Brain microvascular endothelial cell (primary cell): Measurements from ENCODE around the gene CCBE1.

Source experiments
- DNase-seq: peaks from one replicate; pipeline ENCODE4 v3.0.0-alpha.2; 2020
- H3K27ac ChIP-seq: fragments of 250-450 bp; sonication (Bioruptor Pico); 2 replicates; pipeline ENCODE4 v1.5.1; 2020; ENCODE audit warnings: mild to moderate bottlenecking, moderate library complexity
- H3K27me3 ChIP-seq: fragments of 250-450 bp; sonication (Bioruptor Pico); replicated peaks from 2 replicates; pipeline ENCODE4 v1.5.1; 2020; ENCODE audit warnings: mild to moderate bottlenecking
- H3K36me3 ChIP-seq: fragments of 250-450 bp; sonication (Bioruptor Pico); replicated peaks from 2 replicates; pipeline ENCODE4 v1.5.1; 2020; ENCODE audit warnings: mild to moderate bottlenecking
- H3K4me3 ChIP-seq: 2 replicates; pipeline ENCODE4 v1.5.1; 2011; ENCODE audit warnings: low read depth, mild to moderate bottlenecking, control low read depth, low read length, moderate library complexity
- CTCF ChIP-seq: IDR thresholded peaks from 2 replicates; pipeline ENCODE4 v1.5.1; 2011; ENCODE audit warnings: low read depth, mild to moderate bottlenecking, moderate library complexity, low read length, control low read depth, inconsistent platforms; ENCODE audit errors: missing control alignments
- in situ Hi-C: cut with HindIII; loops from 2 replicates; pipeline ENCODE4 v1.10.0; 2017; ENCODE audit warnings: low sequenced_read_pairs, low pct_ligation_motif_present

CCBE1 gene

GRCh38 chr18:59610546-59611140, 86.6 kb downstream of the CCBE1 start:
- no peak overlapping the region for H3K27ac ChIP-seq
- DNase-seq = no peak
- no peaks in the 10 kb centered on the region for H3K27me3 ChIP-seq
- TF ChIP-seq CTCF = no peak
- in situ Hi-C loops = no loop called here
- no peaks in the 10 kb centered on the region for H3K36me3 ChIP-seq
- H3K4me3 ChIP-seq = no peak overlapping the region

GRCh38 chr18:59609654-59610053, 87.6 kb downstream of the CCBE1 start:
- in situ Hi-C loops = no loop called here
- no peak for TF ChIP-seq CTCF
- H3K27me3 ChIP-seq = no peaks in the 10 kb centered on the region

GRCh38 chr18:59607471-59607870, 89.8 kb downstream of the CCBE1 start:
- H3K36me3 ChIP-seq = no peaks in the 10 kb centered on the region
- DNase-seq = no peak
- no peaks in the 10 kb centered on the region for H3K27me3 ChIP-seq
- TF ChIP-seq CTCF = no peak
- no peak overlapping the region for H3K27ac ChIP-seq
- H3K4me3 ChIP-seq = no peak overlapping the region
- in situ Hi-C loops = no loop called here

More at GRCh38 chr18:59609654-59610053, 87.6 kb downstream of the CCBE1 start:
- Histone ChIP-seq H3K27ac (no peak overlapping the region), H3K4me3 (no peak overlapping the region), H3K36me3 (no peaks in the 10 kb centered on the region)
- DNase-seq = no peak

- in situ Hi-C loops = no loop called here
- Histone ChIP-seq H3K27ac (no peak overlapping the region), H3K4me3 (no peak overlapping the region), H3K27me3 (no peaks in the 10 kb centered on the region), H3K36me3 (no peaks in the 10 kb centered on the region)
- no peak for DNase-seq
- no peak for TF ChIP-seq CTCF
Measured at GRCh38 chr18:59607078-59607379, 90.2 kb downstream of the CCBE1 start.

- no peak for TF ChIP-seq CTCF
- no peaks in the 10 kb centered on the region for H3K36me3 ChIP-seq
- no peak overlapping the region for H3K4me3 ChIP-seq
- H3K27ac ChIP-seq = peak overlapping the region; percentile 42
- in situ Hi-C loops = no loop called here
- DNase-seq = peak; percentile 60
- no peaks in the 10 kb centered on the region for H3K27me3 ChIP-seq
Measured at GRCh38 chr18:59606193-59607077, 90.8 kb downstream of the CCBE1 start.
